MM.1S (cell line): Measurements from ENCODE around the gene TPM1.

Source experiments
- DNase-seq: peaks from one replicate; pipeline ENCODE4 v3.0.0-alpha.2; 2015
- H2AFZ ChIP-seq: fragments of 300-600 bp; sonication (generic); 2 replicates; pipeline ENCODE4 v1.6.0; 2016; ENCODE audit warnings: antibody characterized with exemption, low read length
- H3F3A ChIP-seq: fragments of 300-600 bp; sonication (generic); 2 replicates; pipeline ENCODE4 v1.6.1; 2016; ENCODE audit warnings: mild to moderate bottlenecking, antibody characterized with exemption, low read length, moderate library complexity, mixed read lengths; ENCODE audit not compliant: insufficient read depth
- H3K27ac ChIP-seq: fragments of 300-600 bp; sonication (generic); 2 replicates; pipeline ENCODE4 v1.5.1; 2016; ENCODE audit warnings: mild to moderate bottlenecking, low read length
- H3K27me3 ChIP-seq: fragments of 300-600 bp; sonication (generic); replicated peaks from 2 replicates; pipeline ENCODE4 v1.6.0; 2016; ENCODE audit warnings: low read length; ENCODE audit not compliant: insufficient read depth
- H3K36me3 ChIP-seq: fragments of 300-600 bp; sonication (generic); replicated peaks from 2 replicates; pipeline ENCODE4 v1.6.1; 2016; ENCODE audit warnings: mild to moderate bottlenecking, low read length, mixed read lengths; ENCODE audit not compliant: insufficient read depth
- H3K4me1 ChIP-seq: fragments of 300-600 bp; sonication (generic); 2 replicates; pipeline ENCODE4 v1.6.1; 2016; ENCODE audit warnings: low read length, mixed read lengths
- H3K4me2 ChIP-seq: fragments of 300-600 bp; sonication (generic); 2 replicates; pipeline ENCODE4 v1.6.0; 2016; ENCODE audit warnings: low read depth, low read length
- H3K4me3 ChIP-seq: fragments of 300-600 bp; sonication (generic); 2 replicates; pipeline ENCODE4 v1.5.1; 2016; ENCODE audit warnings: low read length, mixed read lengths
- H3K79me2 ChIP-seq: fragments of 300-600 bp; sonication (generic); 2 replicates; pipeline ENCODE4 v1.6.1; 2016; ENCODE audit warnings: mixed run types, low read length, mixed read lengths
- H3K9ac ChIP-seq: fragments of 300-600 bp; sonication (generic); 2 replicates; pipeline ENCODE4 v1.6.1; 2016; ENCODE audit warnings: low read length, mixed read lengths
- H3K9me2 ChIP-seq: fragments of 300-600 bp; sonication (generic); replicated peaks from 2 replicates; pipeline ENCODE4 v1.6.1; 2016; ENCODE audit warnings: mild to moderate bottlenecking, low read length, mixed read lengths; ENCODE audit not compliant: insufficient read depth
- H3K9me3 ChIP-seq: fragments of 300-600 bp; sonication (generic); replicated peaks from 2 replicates; pipeline ENCODE4 v1.6.1; 2016; ENCODE audit warnings: mild to moderate bottlenecking, low read length, mixed read lengths; ENCODE audit not compliant: insufficient read depth
- H4K20me1 ChIP-seq: fragments of 300-600 bp; sonication (generic); 2 replicates; pipeline ENCODE4 v1.6.1; 2016; ENCODE audit warnings: mild to moderate bottlenecking, low read length, moderate library complexity, mixed read lengths; ENCODE audit not compliant: insufficient read depth
- CTCF ChIP-seq: fragments of 300-600 bp; sonication (generic); IDR thresholded peaks from 2 replicates; pipeline ENCODE4 v1.5.1; 2016; ENCODE audit warnings: antibody characterized with exemption, low read length, mixed read lengths
- EZH2 ChIP-seq: fragments of 300-600 bp; sonication (generic); optimal IDR thresholded peaks from 2 replicates; pipeline ENCODE3; 2017; ENCODE audit warnings: low read depth, mild to moderate bottlenecking, antibody characterized with exemption, low read length, mixed read lengths
- EZH2phosphoT487 ChIP-seq: fragments of 300-600 bp; sonication (generic); IDR thresholded peaks from 2 replicates; pipeline ENCODE4 v1.6.1; 2018; ENCODE audit warnings: antibody characterized with exemption, low read length

The TPM1 gene

GRCh38 chr15:63010920-63011693 is 31.4 kb upstream of the TPM1 start:
- Histone ChIP-seq H3K27ac (no peak overlapping the region), H3K9me3 (no peaks in the 10 kb centered on the region), H2AFZ (no peak overlapping the region), H3K4me3 (no peak overlapping the region), H3K4me2 (no peak overlapping the region), H4K20me1 (no peaks in the 10 kb centered on the region), H3K4me1 (no peaks in the 10 kb centered on the region), H3K9me2 (no peaks in the 10 kb centered on the region), H3K36me3 (no peaks in the 10 kb centered on the region), H3F3A (no peaks in the 10 kb centered on the region), H3K27me3 (no peaks in the 10 kb centered on the region), H3K9ac (no peak overlapping the region), H3K79me2 (no peaks in the 10 kb centered on the region)
- DNase-seq = no peak
- TF ChIP-seq EZH2 = no peak
- no peak for TF ChIP-seq EZH2phosphoT487
- TF ChIP-seq CTCF = no peak

GRCh38 chr15:63012444-63012843 is 30.1 kb upstream of the TPM1 start:
- no peaks in the 10 kb centered on the region for H3K79me2 ChIP-seq
- H3K4me3 ChIP-seq = no peak overlapping the region
- DNase-seq = no peak
- no peaks in the 10 kb centered on the region for H3K9me2 ChIP-seq
- H3F3A ChIP-seq = no peaks in the 10 kb centered on the region
- no peak overlapping the region for H3K9ac ChIP-seq
- H3K36me3 ChIP-seq = no peaks in the 10 kb centered on the region
- H3K4me1 ChIP-seq = no peaks in the 10 kb centered on the region
- H3K4me2 ChIP-seq = no peak overlapping the region
- no peaks in the 10 kb centered on the region for H3K27me3 ChIP-seq
- TF ChIP-seq EZH2 (no peak), EZH2phosphoT487 (no peak), CTCF (no peak)
- H3K9me3 ChIP-seq = no peaks in the 10 kb centered on the region
- H2AFZ ChIP-seq = no peak overlapping the region
- H4K20me1 ChIP-seq = no peaks in the 10 kb centered on the region
- H3K27ac ChIP-seq = no peak overlapping the region

- no peaks in the 10 kb centered on the region for H3K36me3 ChIP-seq
- no peak overlapping the region for H3K9ac ChIP-seq
- no peak for TF ChIP-seq EZH2
- TF ChIP-seq EZH2phosphoT487 = no peak
- TF ChIP-seq CTCF = no peak
- no peaks in the 10 kb centered on the region for H3K27me3 ChIP-seq
- H3K9me2 ChIP-seq = no peaks in the 10 kb centered on the region
- H3K27ac ChIP-seq = no peak overlapping the region
- no peak overlapping the region for H3K4me3 ChIP-seq
- no peak for DNase-seq
- no peaks in the 10 kb centered on the region for H3K79me2 ChIP-seq
- H3K9me3 ChIP-seq = no peaks in the 10 kb centered on the region
- no peak overlapping the region for H2AFZ ChIP-seq
- H3K4me1 ChIP-seq = no peaks in the 10 kb centered on the region
- no peaks in the 10 kb centered on the region for H3F3A ChIP-seq
- no peak overlapping the region for H3K4me2 ChIP-seq
- H4K20me1 ChIP-seq = no peaks in the 10 kb centered on the region
Measured at GRCh38 chr15:63013052-63013808, 29.3 kb upstream of the TPM1 start.
